Cardiac muscle cell (in vitro differentiated cells and primary cell): Measurements from ENCODE around the gene ADGRL3. TPM values are rescaled to one million over a fixed set of nuclear protein-coding genes. Genes with fewer than 3 reads are reported as not detected.
"Not testable (repeated sequence)": the region's sequence is repeated elsewhere in the genome, so short reads cannot be mapped to it uniquely, and the experiment has no call there.

Source experiments
- DNase-seq, 2 donors: peaks; one replicate each; pipeline versions ENCODE4 v3.0.0 to v3.0.0-alpha.2; 2010 to 2017; ENCODE audit warnings: low read depth in 1 of 2, low spot score in 1 of 2
- H3K27ac ChIP-seq: fragments of 200-600 bp; sonication (generic); 2 replicates; pipeline ENCODE4 v1.5.1; 2016
- H3K27me3 ChIP-seq: fragments of 200-600 bp; sonication (generic); 2 replicates; pipeline ENCODE4 v1.6.0; 2016; ENCODE audit warnings: control low read depth
- H3K36me3 ChIP-seq: fragments of 200-600 bp; sonication (generic); 2 replicates; pipeline ENCODE4 v1.5.1; 2016; ENCODE audit warnings: control low read depth
- H3K4me1 ChIP-seq: fragments of 200-600 bp; sonication (generic); 2 replicates; pipeline ENCODE4 v1.8.1; 2017; ENCODE audit warnings: low read depth, mild to moderate bottlenecking, mixed run types
- H3K4me3 ChIP-seq: fragments of 200-600 bp; sonication (generic); 2 replicates; pipeline ENCODE4 v1.5.1; 2016; ENCODE audit warnings: mild to moderate bottlenecking
- H3K9me3 ChIP-seq: fragments of 200-600 bp; sonication (generic); 2 replicates; pipeline ENCODE4 v1.5.1; 2017; ENCODE audit warnings: low read depth, mild to moderate bottlenecking, control low read depth
- polyA plus RNA-seq: library from polyadenylated mRNA; unstranded; fragments of >200 nt; fragmentation: Nextera tagmentation; extraction: Ambion mirVana; gene quantifications from 2 replicates; pipeline ENCODE4 v1.2.1, GENCODE V29; 2016
- total RNA-seq: library from RNA; depleted of rRNA; stranded (reverse); fragments of >200 nt; gene quantifications from 2 replicates; pipeline ENCODE4 v1.2.3, GENCODE V29; 2016
- TF ChIP-seq, protein P1 (sequence below): IDR thresholded peaks from 2 replicates; pipeline ENCODE4 v1.5.1; 2012; ENCODE audit warnings: low read depth, mild to moderate bottlenecking, low read length

Gene ADGRL3
- total and polyA plus RNA-seq, 2 experiments from 2014 or later = 2.4 to 4.8 TPM

DNA sequence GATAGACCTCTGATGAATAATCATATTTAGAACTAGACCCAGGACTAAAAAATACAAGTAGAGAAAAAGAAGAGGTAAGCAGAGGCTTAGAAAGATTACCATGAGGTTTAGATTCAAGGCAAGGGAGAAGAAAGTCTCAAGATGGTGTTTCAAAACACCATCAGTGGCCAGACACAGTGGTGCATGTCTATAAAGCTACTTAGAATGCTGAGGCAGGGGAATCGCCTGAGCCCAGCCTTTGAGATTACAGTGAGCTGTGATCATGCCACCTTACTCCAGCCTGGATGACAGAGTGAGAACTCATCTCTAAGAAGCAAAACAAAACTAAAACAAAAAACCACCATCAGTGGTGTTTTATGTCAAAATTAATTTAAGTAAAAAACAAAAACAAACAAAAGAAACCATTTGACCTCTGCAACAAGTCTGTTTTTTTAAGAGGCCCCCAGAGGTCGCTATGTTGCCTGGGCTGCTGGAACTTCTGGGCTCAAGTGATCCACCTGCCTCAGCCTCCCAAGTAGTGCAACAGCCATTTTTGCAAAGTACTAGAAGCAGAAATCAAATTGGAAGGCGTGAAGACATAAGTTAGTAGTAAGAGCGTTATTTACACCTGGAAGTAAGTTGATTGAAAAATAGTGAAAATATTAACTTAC is 784.3 kb downstream of the ADGRL3 start:
- no peaks in the 10 kb centered on the region for H3K4me1 ChIP-seq
- H3K9me3 ChIP-seq = no peaks in the 10 kb centered on the region
- no peak for DNase-seq
- H3K27ac ChIP-seq = no peak overlapping the region
- no peaks in the 10 kb centered on the region for H3K36me3 ChIP-seq
- TF ChIP-seq, protein P1, sequence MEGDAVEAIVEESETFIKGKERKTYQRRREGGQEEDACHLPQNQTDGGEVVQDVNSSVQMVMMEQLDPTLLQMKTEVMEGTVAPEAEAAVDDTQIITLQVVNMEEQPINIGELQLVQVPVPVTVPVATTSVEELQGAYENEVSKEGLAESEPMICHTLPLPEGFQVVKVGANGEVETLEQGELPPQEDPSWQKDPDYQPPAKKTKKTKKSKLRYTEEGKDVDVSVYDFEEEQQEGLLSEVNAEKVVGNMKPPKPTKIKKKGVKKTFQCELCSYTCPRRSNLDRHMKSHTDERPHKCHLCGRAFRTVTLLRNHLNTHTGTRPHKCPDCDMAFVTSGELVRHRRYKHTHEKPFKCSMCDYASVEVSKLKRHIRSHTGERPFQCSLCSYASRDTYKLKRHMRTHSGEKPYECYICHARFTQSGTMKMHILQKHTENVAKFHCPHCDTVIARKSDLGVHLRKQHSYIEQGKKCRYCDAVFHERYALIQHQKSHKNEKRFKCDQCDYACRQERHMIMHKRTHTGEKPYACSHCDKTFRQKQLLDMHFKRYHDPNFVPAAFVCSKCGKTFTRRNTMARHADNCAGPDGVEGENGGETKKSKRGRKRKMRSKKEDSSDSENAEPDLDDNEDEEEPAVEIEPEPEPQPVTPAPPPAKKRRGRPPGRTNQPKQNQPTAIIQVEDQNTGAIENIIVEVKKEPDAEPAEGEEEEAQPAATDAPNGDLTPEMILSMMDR = no peak
- H3K27me3 ChIP-seq = no peaks in the 10 kb centered on the region
- no peak overlapping the region for H3K4me3 ChIP-seq

DNA sequence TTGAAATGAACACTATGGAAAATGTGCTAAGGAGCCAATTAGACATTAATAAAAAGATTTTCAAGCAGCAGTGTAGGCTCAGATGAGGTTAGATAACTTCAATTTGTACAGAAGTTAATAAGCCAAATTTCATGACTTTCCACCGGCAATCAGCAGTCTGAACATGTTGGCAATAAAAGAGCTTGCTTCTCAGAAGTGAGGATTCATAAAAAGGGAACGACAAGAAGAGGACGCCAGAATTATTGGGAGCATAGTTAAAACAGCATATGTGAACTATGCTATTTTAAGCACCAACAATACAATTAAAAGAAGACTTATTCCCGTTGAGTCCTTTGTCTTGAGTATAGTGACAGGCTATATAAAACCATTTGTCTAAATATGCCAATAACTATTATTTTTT is 785.3 kb downstream of the ADGRL3 start:
- TF ChIP-seq, protein P1 = no peak
- no peaks in the 10 kb centered on the region for H3K27me3 ChIP-seq

DNA sequence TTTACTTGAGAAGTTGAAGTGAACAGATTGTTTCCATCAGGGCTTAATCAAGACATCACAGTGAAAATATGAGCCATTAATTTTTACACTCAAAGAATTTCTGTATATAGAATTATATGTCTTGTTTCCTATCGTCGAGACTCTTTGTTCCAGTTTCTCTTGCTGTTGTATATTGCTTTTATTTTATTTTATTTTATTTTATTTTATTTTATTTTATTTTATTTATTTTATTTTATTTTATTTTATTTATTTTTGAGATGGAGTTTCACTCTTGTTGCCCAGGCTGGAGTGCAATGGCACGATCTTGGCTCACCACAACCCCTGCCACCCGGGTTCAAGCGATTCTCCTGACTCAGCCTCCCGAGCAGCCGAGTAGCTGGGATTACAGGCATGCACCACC is 786.8 kb downstream of the ADGRL3 start:
- not testable (repeated sequence) for H3K27me3 ChIP-seq, DNase-seq, H3K9me3 ChIP-seq, H3K27ac ChIP-seq, H3K4me3 ChIP-seq, H3K36me3 ChIP-seq, H3K4me1 ChIP-seq

More for the DNA sequence above, 785.3 kb downstream of the ADGRL3 start:
- no peak overlapping the region for H3K4me3 ChIP-seq
- H3K36me3 ChIP-seq = no peaks in the 10 kb centered on the region
- no peak overlapping the region for H3K27ac ChIP-seq
- H3K4me1 ChIP-seq = no peaks in the 10 kb centered on the region
- DNase-seq = no peak
- H3K9me3 ChIP-seq = no peaks in the 10 kb centered on the region

DNA sequence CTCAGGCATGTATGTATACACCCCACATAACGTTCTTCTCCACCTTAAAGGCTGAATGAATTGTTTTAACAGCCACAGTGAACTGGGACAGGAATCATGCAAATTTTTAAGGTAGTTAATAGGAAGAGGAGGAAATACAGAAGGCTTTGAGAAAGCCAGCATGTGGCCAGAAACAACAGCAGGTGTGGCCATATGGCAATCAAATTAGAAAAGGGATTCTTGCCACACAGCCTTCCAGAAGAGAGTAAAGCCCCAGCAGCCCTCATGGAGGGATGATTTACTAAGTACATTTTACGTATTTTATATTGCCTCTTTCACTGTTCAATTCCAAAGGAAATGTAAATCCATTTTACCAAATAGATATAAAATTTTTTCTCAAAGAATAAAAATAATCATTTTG is 792.2 kb downstream of the ADGRL3 start:
- no peaks in the 10 kb centered on the region for H3K4me1 ChIP-seq
- TF ChIP-seq, protein P1 = no peak
- H3K9me3 ChIP-seq = no peaks in the 10 kb centered on the region
- no peak for DNase-seq
- H3K36me3 ChIP-seq = no peaks in the 10 kb centered on the region
- no peak overlapping the region for H3K4me3 ChIP-seq
- H3K27ac ChIP-seq = no peak overlapping the region
- no peaks in the 10 kb centered on the region for H3K27me3 ChIP-seq

DNA sequence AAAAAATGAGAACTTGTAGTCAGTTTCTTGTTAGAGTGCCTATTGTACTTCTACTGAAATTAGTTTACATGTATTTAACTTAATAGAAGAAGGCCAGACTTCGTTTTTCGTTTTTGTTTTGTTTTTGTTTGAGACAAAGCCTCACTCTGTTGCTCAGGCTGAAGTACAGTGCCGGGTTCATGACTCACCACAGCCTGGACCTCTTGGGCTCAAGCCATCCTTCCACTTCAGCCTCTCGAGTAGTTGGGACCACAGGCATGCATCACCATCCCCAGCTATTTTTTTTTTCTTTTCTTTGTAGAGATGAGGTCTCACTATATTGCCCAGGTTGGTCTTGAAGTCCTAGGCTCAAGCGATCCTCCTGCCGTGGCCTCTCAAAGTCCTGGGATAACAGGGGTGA is 793.9 kb downstream of the ADGRL3 start:
- peak in 1 of 2 donors; percentile 23 for DNase-seq
- no peak overlapping the region for H3K27ac ChIP-seq
- no peaks in the 10 kb centered on the region for H3K9me3 ChIP-seq

DNA sequence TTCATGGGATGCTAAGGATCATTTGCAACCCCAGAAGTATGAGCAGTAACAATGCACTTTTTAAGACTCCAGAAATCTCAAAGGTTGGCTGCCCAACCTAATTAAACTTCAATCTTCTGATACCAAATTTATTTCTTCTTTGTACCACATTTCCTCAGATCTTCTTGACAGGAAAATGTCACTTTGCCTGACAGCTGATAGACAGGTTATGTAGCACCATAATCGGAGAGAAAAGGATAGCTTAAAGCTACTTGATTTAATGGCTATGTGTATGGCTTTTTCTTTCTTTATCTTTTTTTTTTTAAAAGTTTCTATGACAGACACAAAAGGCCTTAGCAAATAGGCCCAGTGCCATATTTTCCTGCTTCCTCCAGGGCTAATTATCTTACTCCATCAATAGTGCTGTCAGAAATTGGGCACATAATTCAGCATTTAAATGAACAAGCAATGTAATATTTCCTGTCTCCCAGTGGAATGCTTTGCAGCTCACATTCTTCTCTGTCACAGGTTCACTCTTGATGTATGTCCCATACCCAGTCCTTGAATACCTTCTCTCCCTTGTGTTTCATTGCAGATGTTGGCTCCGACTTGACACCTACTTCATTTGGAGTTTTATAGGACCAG is 795.7 kb downstream of the ADGRL3 start:
- H3K36me3 ChIP-seq = no peaks in the 10 kb centered on the region
- DNase-seq = no peak
- no peak overlapping the region for H3K27ac ChIP-seq
- TF ChIP-seq, protein P1 = no peak
- no peaks in the 10 kb centered on the region for H3K4me1 ChIP-seq
- no peaks in the 10 kb centered on the region for H3K27me3 ChIP-seq
- H3K4me3 ChIP-seq = no peak overlapping the region
- no peaks in the 10 kb centered on the region for H3K9me3 ChIP-seq

More for the DNA sequence above, 793.9 kb downstream of the ADGRL3 start:
- H3K36me3 ChIP-seq = no peaks in the 10 kb centered on the region
- H3K27me3 ChIP-seq = no peaks in the 10 kb centered on the region
- no peak overlapping the region for H3K4me3 ChIP-seq
- TF ChIP-seq, protein P1 = no peak
- no peaks in the 10 kb centered on the region for H3K4me1 ChIP-seq
